GM21737 (cell line): Measurements from ENCODE around the gene ZNF385D.

Source experiments
- ATAC-seq: cut with Tn5 transposase; IDR thresholded peaks from one replicate; pipeline ENCODE4 v1.9.1; 2021; ENCODE audit warnings: mild to moderate bottlenecking, moderate library complexity; ENCODE audit not compliant: unreplicated experiment

The ZNF385D gene

GRCh38 chr3:21462141-21462540 is 288.9 kb downstream of the ZNF385D start:
- no peak for ATAC-seq

- no peak for ATAC-seq
These were observed 293.9 kb downstream of the ZNF385D start for GRCh38 chr3:21457084-21457483.

- no peak for ATAC-seq
These were observed 301.3 kb downstream of the ZNF385D start for GRCh38 chr3:21449738-21450137.

DNA sequence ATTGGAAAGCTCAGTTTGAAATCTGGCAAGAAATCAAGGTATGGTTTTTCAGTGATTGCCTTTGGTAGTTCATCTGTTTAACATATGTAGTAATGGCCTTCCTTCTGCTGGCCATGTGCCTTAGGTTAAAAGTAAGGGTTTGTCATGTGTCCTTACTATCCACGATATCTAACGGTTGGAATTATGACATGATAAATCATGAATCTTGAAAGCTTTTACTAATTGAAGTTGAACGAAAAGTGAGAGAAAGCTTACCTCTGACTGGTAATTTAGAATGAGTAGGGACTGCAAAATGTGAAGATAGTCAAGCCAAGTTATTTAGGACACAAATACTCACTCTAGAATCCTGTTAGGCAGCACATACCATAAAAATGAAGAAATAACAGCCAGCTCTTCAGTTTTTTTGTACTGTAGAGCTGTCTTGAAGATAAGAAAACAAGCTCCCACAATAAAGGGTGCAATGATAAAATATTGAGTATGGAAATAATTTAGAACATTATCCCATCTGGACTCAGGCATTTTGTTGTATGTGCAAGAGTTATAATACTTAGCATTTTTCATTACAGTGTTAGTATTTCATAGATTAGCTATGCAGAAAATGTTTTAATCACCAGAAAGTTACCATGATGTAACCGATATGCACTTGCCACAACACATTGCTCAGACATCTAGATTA is 303.4 kb downstream of the ZNF385D start:
- ATAC-seq: no peak

- ATAC-seq: no peak
These were observed 304.0 kb downstream of the ZNF385D start for GRCh38 chr3:21446945-21447475.

DNA sequence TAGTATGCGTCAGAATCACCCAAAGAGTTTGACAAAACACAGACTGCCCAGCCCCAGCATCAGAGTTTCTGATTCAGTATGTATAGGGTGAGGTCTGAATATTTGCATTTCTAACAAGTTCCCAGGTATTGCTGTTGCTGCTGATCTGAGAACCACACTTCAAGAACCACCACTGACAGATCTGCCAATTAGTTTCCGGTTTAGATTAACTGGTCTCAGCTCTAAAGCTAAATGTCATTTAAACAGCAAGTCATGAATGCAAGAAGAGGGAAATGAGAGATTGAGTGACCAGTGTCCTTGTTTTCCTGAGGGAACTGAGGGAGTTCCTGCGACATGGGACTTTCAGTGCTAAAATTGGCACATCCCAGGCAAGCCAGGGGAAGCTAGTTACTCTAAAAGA is 305.0 kb downstream of the ZNF385D start:
- ATAC-seq: no peak

- no peak for ATAC-seq
These were observed 309.2 kb downstream of the ZNF385D start for GRCh38 chr3:21441821-21442220.

DNA sequence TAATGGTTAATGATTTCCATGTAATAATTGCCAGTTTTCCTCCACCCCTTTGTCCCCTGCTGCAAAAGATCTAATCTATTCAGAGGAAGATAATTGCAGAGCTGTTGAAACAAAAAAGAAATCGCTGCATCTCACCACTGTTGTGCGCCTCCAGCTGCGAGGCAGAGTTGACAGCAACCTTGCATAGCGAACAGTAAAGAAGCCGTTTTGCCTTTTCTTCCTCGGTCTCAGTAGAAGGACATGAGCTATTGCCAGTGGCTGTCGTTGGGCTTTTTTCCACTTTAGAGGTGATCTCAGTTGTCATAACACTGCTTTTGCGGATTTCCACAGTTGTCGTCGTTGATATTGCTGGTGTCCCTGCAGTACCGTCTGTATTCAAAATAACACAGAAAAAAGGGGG is 314.2 kb downstream of the ZNF385D start:
- no peak for ATAC-seq

DNA sequence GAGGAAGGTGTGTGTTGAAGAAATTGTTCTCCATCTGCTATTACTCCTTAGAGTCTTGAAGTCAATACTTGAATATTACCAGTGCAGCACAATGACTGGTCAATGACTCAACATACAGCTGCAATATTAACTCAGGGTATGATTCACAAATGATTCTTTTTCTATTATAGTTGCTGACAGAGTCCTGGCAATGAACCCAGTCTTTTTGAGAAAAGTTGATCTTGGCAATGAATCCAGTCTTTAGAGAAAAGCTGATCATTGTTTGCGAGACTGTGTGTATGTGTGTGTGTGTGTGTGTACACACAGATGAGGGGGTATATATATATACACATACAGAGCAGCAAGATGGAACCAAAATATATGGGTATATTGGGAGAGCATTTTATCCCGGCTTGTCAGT is 315.1 kb downstream of the ZNF385D start:
- ATAC-seq: no peak

- no peak for ATAC-seq
These were observed 316.7 kb downstream of the ZNF385D start for GRCh38 chr3:21434310-21434709.

- no peak for ATAC-seq
These were observed 317.3 kb downstream of the ZNF385D start for GRCh38 chr3:21433751-21434150.

DNA sequence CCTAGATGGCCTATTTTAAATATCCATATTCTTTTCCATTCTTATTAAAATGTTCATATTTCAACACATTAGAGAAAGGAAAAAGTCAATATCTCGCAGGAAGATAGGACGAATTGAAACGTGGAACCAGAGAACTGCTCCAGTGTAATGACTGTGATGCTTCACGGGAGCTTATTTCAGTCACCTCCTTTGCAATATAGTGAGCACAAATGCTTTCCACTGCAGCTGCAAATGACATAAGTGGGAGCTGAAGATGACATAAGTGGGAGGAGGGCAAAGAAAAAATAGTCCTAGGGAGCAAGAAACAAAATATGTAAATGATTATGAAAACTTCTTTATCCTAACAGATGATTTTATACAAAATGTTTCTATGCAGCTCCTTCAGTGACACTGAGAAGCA is 324.1 kb downstream of the ZNF385D start:
- no peak for ATAC-seq

DNA sequence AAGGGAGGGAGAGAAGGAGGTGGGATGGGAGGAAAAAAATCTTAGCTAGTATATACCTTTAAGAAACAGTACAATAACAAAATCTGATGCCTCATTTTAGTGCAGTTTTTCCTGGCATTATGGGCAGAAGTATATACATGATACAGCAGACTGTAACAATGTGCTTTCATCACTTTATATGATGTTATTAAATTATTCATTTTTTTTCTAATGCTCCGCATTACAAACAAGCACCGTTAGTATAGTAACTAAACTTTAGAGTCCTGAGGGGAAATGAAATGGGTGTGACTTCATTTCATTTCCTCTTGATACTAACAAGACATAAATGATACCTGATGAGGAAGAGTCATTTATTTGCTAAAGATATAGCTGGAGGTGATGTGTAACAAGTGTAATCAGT is 325.3 kb downstream of the ZNF385D start:
- ATAC-seq: no peak

DNA sequence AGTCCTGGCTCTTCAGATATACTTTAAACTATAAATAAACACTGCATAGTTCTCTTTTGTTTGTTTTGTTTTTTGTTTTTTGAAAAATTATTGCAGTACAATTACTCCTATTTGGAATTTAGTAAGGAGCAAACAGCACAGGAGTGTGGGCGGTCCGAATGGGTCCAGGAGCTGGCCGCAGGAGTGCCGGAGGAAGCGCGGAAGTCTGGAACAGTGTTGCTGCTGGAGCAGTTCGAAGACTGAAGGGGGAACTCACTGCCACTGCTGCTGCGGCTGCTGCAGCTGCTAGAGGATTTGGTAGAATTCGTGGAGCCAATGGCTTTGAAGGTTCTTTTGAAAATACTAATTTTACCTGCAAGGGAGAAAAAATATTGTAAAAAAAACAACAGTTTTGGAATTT is 329.9 kb downstream of the ZNF385D start:
- ATAC-seq: no peak

DNA sequence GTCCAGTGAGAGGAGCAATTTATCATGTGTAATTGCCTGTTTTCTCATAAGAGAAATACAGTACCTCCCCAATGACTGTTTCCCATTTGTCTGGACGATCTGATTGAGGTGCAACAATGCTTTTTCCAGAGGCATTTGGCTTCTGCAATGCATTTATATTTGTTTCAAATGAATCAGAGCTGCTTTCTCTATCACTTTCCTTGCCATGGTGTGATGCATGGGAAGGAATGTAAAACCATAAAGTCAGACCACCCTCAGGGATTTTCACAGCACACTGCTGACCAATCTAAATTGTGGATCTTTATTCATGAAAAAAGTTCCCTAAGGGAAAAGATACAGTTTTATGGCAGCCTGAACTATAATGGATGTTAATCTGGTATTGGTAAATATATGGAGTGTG is 333.0 kb downstream of the ZNF385D start:
- ATAC-seq: no peak

DNA sequence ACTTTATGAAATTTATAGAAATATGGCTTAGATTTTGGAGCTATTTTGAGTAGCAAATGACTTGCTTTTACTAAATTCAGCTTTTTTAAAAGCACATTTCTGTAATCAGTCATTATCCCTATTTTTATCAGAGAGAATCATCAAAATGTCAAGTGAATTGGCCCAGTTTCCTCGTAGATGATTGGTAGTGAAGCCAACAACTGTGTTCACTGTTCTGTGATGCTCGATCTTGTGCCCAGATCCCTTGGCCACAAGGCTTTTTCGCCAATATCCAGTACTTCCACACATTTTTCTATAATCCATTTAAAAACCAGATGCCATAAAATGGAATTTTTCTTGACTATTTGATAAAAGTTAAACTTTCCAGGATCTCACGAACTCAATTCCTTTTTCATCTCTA is 336.5 kb downstream of the ZNF385D start:
- ATAC-seq: no peak

- ATAC-seq: no peak
These were observed 340.0 kb downstream of the ZNF385D start for GRCh38 chr3:21411058-21411457.

DNA sequence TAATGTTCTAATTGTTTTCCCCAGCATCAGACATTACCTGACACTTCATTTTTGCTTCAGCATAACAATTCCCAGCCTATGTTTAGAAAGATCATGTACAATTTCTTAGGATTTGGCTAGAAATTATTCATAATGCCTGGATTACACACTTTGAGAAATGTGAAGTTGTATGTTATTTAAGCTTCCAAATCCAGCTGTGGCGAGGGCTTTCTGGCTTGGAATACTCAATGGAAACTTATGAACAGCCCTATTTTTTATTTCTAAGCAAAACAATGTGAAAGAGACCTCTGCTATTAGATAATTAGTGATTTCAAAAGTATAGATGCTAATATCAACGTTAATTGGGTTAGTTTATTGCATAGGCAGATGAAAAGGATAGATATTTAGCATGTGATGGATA is 341.6 kb downstream of the ZNF385D start:
- no peak for ATAC-seq

DNA sequence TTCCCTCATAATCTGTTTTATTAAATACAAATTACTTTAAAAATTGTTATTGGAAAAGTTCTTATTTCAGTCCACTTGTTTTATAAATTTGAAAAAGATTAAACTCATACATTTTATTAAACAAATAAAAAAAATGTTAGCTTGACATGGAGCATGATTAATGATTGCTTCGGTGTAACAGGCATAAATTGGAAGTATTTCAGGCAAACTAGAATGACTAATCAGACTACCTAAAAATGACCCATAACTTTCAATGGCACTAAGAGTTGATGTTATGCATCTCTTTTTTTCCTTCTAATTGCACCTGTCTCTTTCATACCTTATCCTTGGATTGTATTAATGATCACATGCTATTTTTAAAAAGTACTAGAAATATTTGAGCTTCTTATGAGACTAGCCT is 343.3 kb downstream of the ZNF385D start:
- no peak for ATAC-seq

- no peak for ATAC-seq
These were observed 345.0 kb downstream of the ZNF385D start for GRCh38 chr3:21405671-21406667.

DNA sequence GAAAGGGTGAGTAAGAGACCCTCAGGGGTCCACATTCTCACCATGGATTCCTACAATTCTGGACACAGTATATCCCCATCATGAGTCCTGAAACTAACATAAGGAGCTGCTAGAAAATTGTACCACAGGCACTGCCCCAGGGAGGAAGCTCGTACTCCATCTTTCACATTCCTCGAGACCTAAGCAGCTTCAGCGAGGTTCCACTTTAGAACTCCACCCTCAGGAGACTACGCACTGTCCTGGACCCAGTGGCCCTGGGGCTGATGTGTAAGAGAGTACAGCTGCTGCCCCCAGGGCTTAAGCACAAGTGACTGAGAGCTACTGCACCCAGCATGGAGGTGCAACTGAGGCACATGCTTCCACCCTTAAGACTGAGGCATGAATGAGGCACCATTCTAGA is 352.5 kb downstream of the ZNF385D start:
- ATAC-seq: no peak
